Spleen (tissue), 11 donors: ENCODE results near the gene HEPHL1. TPM values are rescaled to one million over a fixed set of nuclear protein-coding genes. Genes with fewer than 3 reads are reported as not detected.

Source experiments
- DNase-seq: peaks from one replicate; pipeline ENCODE4 v3.0.0-alpha.2; 2020
- H3K27ac ChIP-seq, 8 donors: fragments of 200-600 bp; sonication (generic) in 7 of 8; 1 replicate in 4 of 8; 2 replicates in 4 of 8; pipeline versions ENCODE4 v1.5.0 to v1.8.0; 2016 to 2021; ENCODE audit warnings: inconsistent platforms in 4 of 8, mild to moderate bottlenecking in 4 of 8, moderate library complexity in 1 of 8
- H3K27me3 ChIP-seq, 7 donors: fragments of 200-600 bp; sonication (generic) in 6 of 7; replicated peaks in 1 of 7; 1 replicate in 4 of 7; 2 replicates in 3 of 7; pipeline versions ENCODE4 v1.5.0 to v1.8.0; 2016 to 2021; ENCODE audit warnings: inconsistent platforms in 3 of 7, mild to moderate bottlenecking in 1 of 7
- H3K36me3 ChIP-seq, 6 donors: fragments of 200-600 bp; sonication (generic) in 5 of 6; 1 replicate in 4 of 6; 2 replicates in 2 of 6; pipeline versions ENCODE4 v1.5.0 to v1.8.0; 2016 to 2021; ENCODE audit warnings: inconsistent platforms in 2 of 6
- H3K4me1 ChIP-seq, 6 donors: fragments of 200-600 bp; sonication (generic) in 5 of 6; 1 replicate in 3 of 6; 2 replicates in 3 of 6; pipeline versions ENCODE4 v1.5.0 to v1.8.0; 2016 to 2021; ENCODE audit warnings: inconsistent platforms in 3 of 6
- H3K4me3 ChIP-seq, 8 donors: fragments of 200-600 bp; sonication (generic) in 7 of 8; 1 replicate in 4 of 8; 2 replicates in 4 of 8; pipeline versions ENCODE4 v1.5.0 to v1.8.0; 2016 to 2021; ENCODE audit warnings: inconsistent platforms in 4 of 8, mild to moderate bottlenecking in 4 of 8, moderate library complexity in 2 of 8
- H3K9me3 ChIP-seq, 8 donors: fragments of 200-600 bp; sonication (generic) in 7 of 8; 1 replicate in 4 of 8; 2 replicates in 4 of 8; pipeline versions ENCODE4 v1.5.0 to v1.8.0; 2016 to 2021; ENCODE audit warnings: inconsistent platforms in 4 of 8
- POLR2A ChIP-seq, 3 donors: fragments of 450-650 bp; IDR thresholded peaks; one replicate each; pipeline ENCODE4 v1.5.1; 2017; ENCODE audit warnings: antibody characterized with exemption in 3 of 3, mild to moderate bottlenecking in 1 of 3
- POLR2AphosphoS5 ChIP-seq, 3 donors: sonication (generic); formaldehyde crosslinking; IDR thresholded peaks; one replicate each; pipeline ENCODE4 v1.5.1; 2017; ENCODE audit warnings: antibody characterized with exemption in 3 of 3
- WGBS, 5 donors: extraction: QIAGEN DNeasy Blood & Tissue Kit in 3 of 5; methylation state at CpG; one replicate each; pipeline versions ENCODE4 v1.1.5 to v1.1.7; 2013 to 2018; 5-methylcytosine and 5-hydroxymethylcytosine counted together
- intact Hi-C: fragments of 100-400 bp; cut with DNase I; formaldehyde crosslinking; loops from one replicate; pipeline ENCODE4 v1.15.0; 2023; ENCODE audit warnings: low total_unique reads
- polyA plus RNA-seq, 3 donors: library from polyadenylated mRNA; stranded (reverse); fragments of 200-250 nt; gene quantifications; one replicate each; pipeline ENCODE4 v1.2.1, GENCODE V29; 2013
- total RNA-seq, 7 donors: library from RNA; depleted of rRNA in 3 of 7; stranded (reverse); fragments of >200 nt in 3 of 7; fragmentation: NEBNext Ultra II Directional in 4 of 7; extraction: Animal tissue kit (Norgen Biotek cat#: 25700) in 4 of 7; gene quantifications; one replicate each; pipeline versions ENCODE4 v1.1.0 to v1.2.1, GENCODE V29; 2016 to 2021
- TF ChIP-seq, protein P1 (sequence below), 11 experiments: fragments of 200-600 bp in 7 of 11; fragments of 450-650 bp in 4 of 11; sonication (generic) in 4 of 11; IDR thresholded peaks in 8 of 11; conservative IDR thresholded peaks in 3 of 11; 1 replicate in 7 of 11; 2 replicates in 4 of 11; pipeline versions ENCODE4 v1.4.0 to v1.8.0; 2016 to 2021; ENCODE audit warnings: antibody characterized with exemption in 11 of 11, inconsistent platforms in 4 of 11, mild to moderate bottlenecking in 1 of 11
- donor health status: healthy with polysubstance abuse.
- donor health status: DM: no; HTN: no; CAD: no; lungs with moderate emphysema.
- donor health status: DM: no; HTN: no; CAD: no.
- donor health status: Bipolar disorder and iron deficiency.
- donor health status: healthy.
- donor health status: DM: no; HTN: no; CAD: no.
- donor health status: DM: yes; HTN: yes; CAD: no.

Gene HEPHL1
- total and polyA plus RNA-seq, 10 donors: not detected

DNA sequence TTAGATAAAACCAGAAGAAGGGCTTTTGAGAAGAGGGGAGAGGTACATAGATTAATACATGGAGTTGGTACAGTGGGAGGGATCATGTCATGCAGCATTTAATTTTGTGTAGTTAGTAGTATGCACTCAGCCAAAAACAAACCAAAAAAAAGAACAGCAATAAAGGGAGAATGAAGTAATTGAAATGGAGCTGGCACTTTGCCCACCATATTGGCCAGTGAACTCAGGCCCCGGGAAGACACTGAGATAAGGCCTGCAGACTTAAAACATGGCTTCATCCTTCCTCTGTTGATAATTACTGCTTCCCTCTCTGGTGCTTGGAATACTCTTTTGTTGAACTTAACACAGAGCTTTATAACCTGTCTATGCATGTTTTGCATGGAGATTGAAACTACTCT is 110.6 kb downstream of the HEPHL1 start:
- Histone ChIP-seq H3K4me3 (no peak overlapping the region), H3K27me3 (no peaks in the 10 kb centered on the region), H3K27ac (peak overlapping the region in 6 of 8 donors; percentile 26 to 95 (median 90)), H3K9me3 (no peaks in the 10 kb centered on the region), H3K36me3 (no peaks in the 10 kb centered on the region), H3K4me1 (peaks cover 36 to 90% (median 69%) of the 10 kb centered on the region in 6 donors)
- no peak for TF ChIP-seq POLR2A (IDR thresholded peaks at IDR 0.05)
- no peak for TF ChIP-seq POLR2AphosphoS5 (IDR thresholded peaks at IDR 0.05)
- TF ChIP-seq, protein P1, sequence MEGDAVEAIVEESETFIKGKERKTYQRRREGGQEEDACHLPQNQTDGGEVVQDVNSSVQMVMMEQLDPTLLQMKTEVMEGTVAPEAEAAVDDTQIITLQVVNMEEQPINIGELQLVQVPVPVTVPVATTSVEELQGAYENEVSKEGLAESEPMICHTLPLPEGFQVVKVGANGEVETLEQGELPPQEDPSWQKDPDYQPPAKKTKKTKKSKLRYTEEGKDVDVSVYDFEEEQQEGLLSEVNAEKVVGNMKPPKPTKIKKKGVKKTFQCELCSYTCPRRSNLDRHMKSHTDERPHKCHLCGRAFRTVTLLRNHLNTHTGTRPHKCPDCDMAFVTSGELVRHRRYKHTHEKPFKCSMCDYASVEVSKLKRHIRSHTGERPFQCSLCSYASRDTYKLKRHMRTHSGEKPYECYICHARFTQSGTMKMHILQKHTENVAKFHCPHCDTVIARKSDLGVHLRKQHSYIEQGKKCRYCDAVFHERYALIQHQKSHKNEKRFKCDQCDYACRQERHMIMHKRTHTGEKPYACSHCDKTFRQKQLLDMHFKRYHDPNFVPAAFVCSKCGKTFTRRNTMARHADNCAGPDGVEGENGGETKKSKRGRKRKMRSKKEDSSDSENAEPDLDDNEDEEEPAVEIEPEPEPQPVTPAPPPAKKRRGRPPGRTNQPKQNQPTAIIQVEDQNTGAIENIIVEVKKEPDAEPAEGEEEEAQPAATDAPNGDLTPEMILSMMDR (IDR thresholded peaks at IDR 0.05 in 8 of 11, conservative IDR thresholded peaks at IDR 0.05 in 3 of 11): no peak
- DNase-seq: no peak
- intact Hi-C loops: no loop called here
- WGBS, 5 donors: 32 to 53% (median 40%) methylated on average over 1 of the region's 1 CpG

DNA sequence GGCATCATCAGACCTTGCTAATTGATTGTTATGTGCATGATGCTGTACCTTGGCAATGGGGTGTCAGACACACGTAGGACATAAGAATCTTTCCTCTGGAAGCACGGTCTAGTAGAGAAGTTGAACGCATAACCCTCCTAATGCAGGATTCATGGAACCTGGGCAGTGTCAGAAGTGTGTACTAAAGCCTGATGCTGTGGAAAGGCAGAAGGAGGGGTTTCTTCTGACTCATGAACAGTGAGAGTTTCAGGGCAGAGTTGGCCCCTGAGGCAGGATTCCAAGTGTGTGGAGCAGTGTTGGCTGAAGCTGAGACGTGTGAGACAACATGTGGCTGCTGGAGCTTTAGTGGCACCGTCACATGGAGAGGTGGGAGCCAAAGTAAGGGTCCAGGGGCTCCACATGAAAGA is 111.0 kb downstream of the HEPHL1 start:
- Histone ChIP-seq H3K4me3 (no peak overlapping the region), H3K27ac (peak overlapping the region in 1 of 8 donors; percentile 94), H3K4me1 (peaks cover 36 to 87% (median 69%) of the 10 kb centered on the region in 6 donors), H3K9me3 (no peaks in the 10 kb centered on the region), H3K36me3 (no peaks in the 10 kb centered on the region), H3K27me3 (no peaks in the 10 kb centered on the region)
- TF ChIP-seq POLR2A (IDR thresholded peaks at IDR 0.05): no peak
- no peak for TF ChIP-seq POLR2AphosphoS5 (IDR thresholded peaks at IDR 0.05)
- TF ChIP-seq, protein P1 (IDR thresholded peaks at IDR 0.05 in 8 of 11, conservative IDR thresholded peaks at IDR 0.05 in 3 of 11): no peak
- DNase-seq: no peak
- intact Hi-C loops: no loop called here
- 81 to 90% (median 85%) methylated on average over 5 of the region's 5 CpGs for WGBS, 5 donors

DNA sequence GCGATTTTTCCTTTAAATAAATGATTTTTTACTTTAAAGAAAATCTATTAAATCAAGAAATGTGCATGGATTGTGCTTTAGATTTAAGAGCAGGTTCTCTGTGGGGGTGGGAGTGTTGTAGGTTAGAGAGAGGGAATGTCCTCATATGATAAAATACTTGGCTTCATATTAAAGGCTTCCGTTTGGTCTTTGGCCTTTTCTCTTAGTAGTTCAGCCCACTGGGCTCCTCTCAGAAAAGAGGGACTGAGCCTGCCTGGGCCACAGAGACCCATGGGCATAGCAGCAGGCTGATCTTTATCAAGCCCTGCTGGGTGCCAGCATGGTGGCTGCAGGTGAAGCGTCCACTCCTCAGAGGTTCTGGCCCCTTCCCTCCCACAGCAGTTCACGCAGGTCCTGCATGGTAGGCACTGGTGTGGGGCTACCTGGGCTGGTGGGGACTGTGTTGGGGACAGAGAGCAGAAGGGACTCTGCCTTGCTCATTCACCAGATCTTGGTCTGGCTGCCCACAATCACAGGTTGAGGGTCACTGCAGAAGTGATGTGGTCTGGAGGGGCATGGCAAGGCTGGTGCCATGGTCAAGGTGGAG is 111.8 kb downstream of the HEPHL1 start:
- intact Hi-C loops: no loop called here
- Histone ChIP-seq H3K4me1 (peaks cover 36 to 79% (median 66%) of the 10 kb centered on the region in 6 donors), H3K36me3 (no peaks in the 10 kb centered on the region), H3K4me3 (no peak overlapping the region), H3K9me3 (no peaks in the 10 kb centered on the region), H3K27me3 (no peaks in the 10 kb centered on the region), H3K27ac (peak overlapping the region in 1 of 8 donors; percentile 22)
- 91 to 97% (median 94%) methylated on average over 4 of the region's 4 CpGs for WGBS, 5 donors
- TF ChIP-seq, protein P1 (IDR thresholded peaks at IDR 0.05 in 8 of 11, conservative IDR thresholded peaks at IDR 0.05 in 3 of 11): no peak
- no peak for TF ChIP-seq POLR2AphosphoS5 (IDR thresholded peaks at IDR 0.05)
- TF ChIP-seq POLR2A (IDR thresholded peaks at IDR 0.05): no peak
- no peak for DNase-seq

DNA sequence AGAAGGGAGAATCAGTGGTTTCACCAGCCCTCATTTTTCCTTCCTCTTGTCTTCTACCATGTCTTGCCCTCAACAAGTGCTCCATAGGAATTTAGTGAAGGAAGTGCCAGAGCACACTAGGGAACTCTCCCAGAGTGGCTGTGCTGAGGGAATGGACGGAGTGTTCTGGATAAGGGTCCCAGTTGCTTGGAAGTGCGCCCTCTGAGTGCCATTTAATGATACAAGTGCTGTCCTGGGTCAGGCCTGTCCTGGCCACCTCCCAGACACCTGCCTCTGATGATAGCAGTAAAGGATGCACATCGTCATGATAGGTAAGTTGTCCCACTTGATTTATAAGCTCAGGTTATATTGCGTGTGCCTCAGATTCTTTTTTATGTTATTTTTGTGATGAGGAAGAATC is 112.6 kb downstream of the HEPHL1 start:
- H3K27ac ChIP-seq: peak overlapping the region in 1 of 8 donors; percentile 22
- peaks cover 36 to 73% (median 65%) of the 10 kb centered on the region in 6 donors for H3K4me1 ChIP-seq
- no peak for TF ChIP-seq POLR2A (IDR thresholded peaks at IDR 0.05)
- TF ChIP-seq, protein P1 (IDR thresholded peaks at IDR 0.05 in 8 of 11, conservative IDR thresholded peaks at IDR 0.05 in 3 of 11): no peak
- no peak for TF ChIP-seq POLR2AphosphoS5 (IDR thresholded peaks at IDR 0.05)
- no peak overlapping the region for H3K4me3 ChIP-seq
- no peaks in the 10 kb centered on the region for H3K9me3 ChIP-seq
- DNase-seq: no peak
- intact Hi-C loops: no loop called here
- no peaks in the 10 kb centered on the region for H3K27me3 ChIP-seq
- 93 to 96% (median 95%) methylated on average over 4 of the region's 4 CpGs for WGBS, 5 donors
- H3K36me3 ChIP-seq: no peaks in the 10 kb centered on the region
